NK-92 (cell line): ENCODE measurements around the gene LAIR1.
"Not testable (repeated sequence)": the region's sequence is repeated elsewhere in the genome, so short reads cannot be mapped to it uniquely, and the experiment has no call there.

Experiments used
- DNase-seq: peaks from one replicate; lab custom pipeline; 2025; ENCODE audit not compliant: unreplicated experiment; lab: John Stamatoyannopoulos, UW

Gene LAIR1

DNA sequence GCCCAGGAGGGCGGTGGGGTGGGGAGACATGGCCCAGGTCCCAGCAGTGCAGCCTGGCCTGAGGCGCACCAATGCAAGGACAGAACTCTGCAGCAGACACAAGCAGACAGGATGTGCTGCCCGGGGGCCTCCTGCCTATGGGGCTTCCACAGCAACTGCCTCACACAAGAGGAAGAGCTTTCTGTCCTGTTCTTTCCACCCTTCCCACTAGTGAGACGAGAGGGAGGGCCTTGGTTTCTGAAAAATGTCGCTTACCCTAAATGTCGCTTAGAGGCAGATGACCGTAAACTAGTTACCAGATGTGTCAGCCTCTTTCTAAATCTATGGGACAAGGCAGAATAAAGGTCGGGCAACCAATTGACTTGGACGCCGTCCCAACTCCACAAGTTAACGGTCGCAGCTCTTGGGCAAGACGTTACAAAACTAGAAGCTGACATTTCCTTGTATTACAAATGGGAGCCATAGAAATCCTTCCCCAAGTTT, at the start of gene LAIR1:
Gene LAIR1, minus strand, starts transcription at position 157 of the 483 bp plus-strand sequence. Its CDS starts 127 bp downstream, at position 30.
- no peak for DNase-seq

- DNase-seq, result no peak
Observed at GRCh38 chr19:54414156-54414555, 49.4 kb upstream of the LAIR1 start.

- DNase-seq, result no peak
Observed at GRCh38 chr19:54412877-54413276, 48.1 kb upstream of the LAIR1 start.

DNA sequence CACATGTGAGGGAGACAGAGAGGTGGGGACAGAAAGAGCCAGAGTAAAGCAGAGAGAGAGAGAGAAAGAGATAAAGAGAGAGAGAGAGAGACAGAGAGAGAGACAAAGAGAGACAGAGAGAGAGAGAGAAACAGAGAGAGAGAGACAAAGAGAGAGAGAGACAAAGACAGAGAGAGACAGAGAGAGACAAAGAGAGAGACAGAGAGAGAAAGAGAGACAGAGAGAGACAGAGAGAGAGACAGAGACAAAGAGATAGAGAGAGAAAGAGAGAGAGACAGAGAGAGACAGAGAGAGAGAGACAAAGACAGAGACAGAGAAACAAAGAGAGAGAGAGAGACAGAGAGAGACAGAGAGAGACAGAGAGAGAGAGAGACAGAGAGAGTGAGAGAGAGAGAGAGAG, 46.3 kb upstream of the LAIR1 start:
- no peak for DNase-seq

GRCh38 chr19:54408456-54409026, 43.8 kb upstream of the LAIR1 start:
- DNase-seq, result no peak

GRCh38 chr19:54407780-54408179, 43.0 kb upstream of the LAIR1 start:
- DNase-seq, result no peak

DNA sequence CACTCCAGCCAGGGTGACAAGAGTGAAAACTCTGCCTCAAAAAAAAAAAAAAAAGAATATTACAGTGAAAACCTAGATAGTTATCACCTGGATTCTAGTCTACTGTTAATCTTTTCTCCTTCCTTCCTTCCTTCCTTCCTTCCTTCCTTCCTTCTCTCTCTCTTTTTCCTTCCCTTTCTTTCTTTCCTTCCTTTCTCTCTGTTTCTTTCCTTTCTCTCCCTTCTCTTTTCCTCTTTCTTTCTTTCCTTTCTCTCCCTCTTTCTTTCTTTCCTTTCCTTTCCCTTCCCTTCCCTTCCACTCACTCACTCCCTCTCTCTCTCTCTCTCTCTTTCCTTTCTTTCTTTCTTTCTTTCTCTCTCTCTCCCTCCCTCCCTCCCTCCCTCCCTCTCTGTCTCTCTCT, 40.9 kb upstream of the LAIR1 start:
- no peak for DNase-seq

GRCh38 chr19:54403054-54403453, 38.3 kb upstream of the LAIR1 start:
- no peak for DNase-seq

- no peak for DNase-seq
Observed at GRCh38 chr19:54400913-54401312, 36.2 kb upstream of the LAIR1 start.

GRCh38 chr19:54399189-54399588, 34.5 kb upstream of the LAIR1 start:
- DNase-seq, result no peak

DNA sequence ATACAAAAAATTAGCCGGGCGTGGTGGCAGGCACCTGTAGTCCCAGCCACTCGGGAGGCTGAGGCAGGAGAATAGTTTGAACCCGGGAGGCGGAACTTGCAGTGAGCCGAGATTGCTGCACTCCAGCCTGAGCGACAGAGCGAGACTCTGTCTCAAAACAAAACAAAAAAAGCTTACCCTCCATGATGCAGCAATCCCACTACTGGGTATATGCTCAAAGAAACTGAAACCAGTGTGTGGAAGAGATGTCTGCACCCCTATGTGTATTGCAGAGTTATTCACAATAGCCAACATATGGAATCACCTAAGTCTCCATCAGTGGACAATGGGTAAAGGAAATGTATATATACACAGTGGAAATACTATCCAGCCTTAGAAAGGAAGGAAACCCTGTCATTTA, 31.0 kb upstream of the LAIR1 start:
- no peak for DNase-seq

DNA sequence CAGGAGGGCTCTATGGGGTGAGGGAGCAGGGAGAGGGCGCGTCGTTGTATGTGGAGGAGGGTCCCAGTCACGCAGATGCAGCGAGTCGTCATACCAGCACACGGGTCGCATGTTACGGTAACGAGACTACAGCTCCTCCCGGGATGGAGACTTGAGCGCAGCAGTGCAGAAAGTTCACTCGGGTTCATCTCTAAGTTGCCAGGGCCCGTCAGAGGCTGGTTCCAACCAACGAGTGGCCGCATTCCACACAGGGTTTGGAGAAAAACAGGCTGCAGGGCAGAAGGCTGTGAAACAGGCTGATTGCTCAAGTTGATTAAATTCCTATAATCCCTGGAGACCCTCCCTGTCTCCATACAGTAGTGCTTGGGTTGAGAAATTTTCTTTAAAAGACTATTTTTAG, 28.6 kb upstream of the LAIR1 start:
- DNase-seq, result no peak

GRCh38 chr19:54392105-54392504, 27.4 kb upstream of the LAIR1 start:
- DNase-seq, result no peak

- no peak for DNase-seq
Observed at GRCh38 chr19:54391589-54392061, 26.9 kb upstream of the LAIR1 start.

DNA sequence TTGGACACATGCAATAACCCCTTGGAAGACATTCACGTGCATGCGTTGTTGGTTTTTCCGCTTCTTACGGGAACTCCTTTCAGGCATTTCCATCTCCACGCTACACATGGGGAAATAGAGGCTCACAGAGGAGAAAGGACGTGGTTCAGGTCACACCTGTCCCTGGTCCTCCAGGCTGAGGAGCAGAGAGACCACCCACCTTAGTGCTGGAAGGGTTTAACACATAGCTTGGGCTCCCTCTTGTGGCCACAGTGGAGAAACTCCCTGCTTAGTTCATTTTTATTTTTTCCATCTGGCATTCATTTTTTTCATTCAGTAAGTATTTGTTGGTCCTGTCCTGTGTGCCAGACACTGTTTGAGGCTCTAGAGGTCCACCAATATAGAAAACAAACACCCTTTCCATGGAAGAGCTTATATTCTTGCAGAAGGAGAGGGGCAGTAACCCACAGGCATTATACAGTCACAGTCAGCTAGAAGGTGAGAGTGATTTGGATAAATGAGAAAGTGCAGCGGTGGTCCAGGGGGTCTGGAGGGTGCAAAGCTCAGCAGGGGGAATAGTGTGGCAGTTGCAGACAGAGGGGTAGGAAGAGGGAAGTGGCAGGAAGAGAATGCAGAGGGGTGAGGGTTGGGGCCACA, 26.3 kb upstream of the LAIR1 start:
- DNase-seq, result no peak

GRCh38 chr19:54389553-54389952, 24.8 kb upstream of the LAIR1 start:
- no peak for DNase-seq

- DNase-seq, result no peak
Observed at GRCh38 chr19:54388802-54389139, 24.0 kb upstream of the LAIR1 start.

DNA sequence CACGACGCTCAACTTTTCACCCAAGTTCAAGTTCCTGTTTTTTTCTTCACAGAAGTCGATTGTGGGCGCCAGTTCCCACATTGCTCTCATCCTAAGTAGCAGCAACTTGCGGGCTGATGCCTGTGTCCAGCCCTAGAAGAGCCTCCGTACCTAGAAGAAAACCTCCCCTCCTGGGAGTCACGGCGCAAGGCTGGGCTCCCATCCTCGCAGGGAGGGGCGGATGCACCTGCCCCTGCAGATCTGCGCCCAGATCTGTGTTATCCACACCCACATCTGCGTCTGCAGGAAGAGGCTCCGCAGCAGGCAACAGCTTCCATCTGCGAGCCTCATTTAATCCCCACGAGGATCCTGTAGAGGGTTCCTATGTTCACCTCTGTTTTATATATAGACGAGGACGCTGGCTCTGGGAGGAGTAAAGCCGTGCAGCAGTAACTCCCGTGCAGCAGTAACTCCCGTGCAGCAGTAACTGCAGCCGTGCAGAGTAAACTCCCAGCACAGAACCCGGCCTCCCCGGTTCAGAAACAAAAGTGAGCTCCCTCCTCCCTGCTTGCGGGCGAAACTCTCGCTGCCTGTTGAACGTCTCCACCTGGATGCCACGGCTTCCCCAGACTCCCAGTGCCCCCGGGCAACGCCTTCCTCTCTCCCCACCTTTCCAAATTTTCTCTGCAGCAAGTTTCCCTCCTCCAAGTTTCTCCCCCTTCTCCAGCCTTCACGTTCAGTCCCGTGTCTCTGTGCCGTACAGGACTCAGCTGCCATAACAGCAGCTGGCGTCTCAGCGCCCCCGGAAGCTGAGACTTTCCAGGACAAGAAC, 23.5 kb upstream of the LAIR1 start:
- DNase-seq, result no peak

GRCh38 chr19:54383330-54383729, 18.6 kb upstream of the LAIR1 start:
- DNase-seq, result no peak

GRCh38 chr19:54382041-54382440, 17.3 kb upstream of the LAIR1 start:
- not testable (repeated sequence) for DNase-seq

DNA sequence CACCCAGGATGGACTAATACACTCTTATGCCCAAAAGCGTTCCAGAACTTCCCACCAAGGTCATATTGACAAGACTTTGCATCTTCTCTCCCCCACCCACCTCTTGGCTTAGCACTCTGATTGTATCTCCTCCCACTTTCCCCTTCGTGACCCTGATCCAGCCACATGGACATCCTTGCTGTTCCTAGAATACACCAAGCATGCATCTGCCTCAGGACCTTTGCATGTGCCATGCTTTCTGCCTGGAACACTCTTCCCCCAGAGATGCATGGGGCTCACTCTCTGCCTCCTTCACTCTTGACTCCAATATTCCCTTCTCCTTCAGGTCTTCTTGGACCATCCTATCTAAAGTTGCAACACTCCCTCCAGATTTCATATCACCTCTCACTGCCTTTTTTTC, 16.2 kb upstream of the LAIR1 start:
- no peak for DNase-seq

DNA sequence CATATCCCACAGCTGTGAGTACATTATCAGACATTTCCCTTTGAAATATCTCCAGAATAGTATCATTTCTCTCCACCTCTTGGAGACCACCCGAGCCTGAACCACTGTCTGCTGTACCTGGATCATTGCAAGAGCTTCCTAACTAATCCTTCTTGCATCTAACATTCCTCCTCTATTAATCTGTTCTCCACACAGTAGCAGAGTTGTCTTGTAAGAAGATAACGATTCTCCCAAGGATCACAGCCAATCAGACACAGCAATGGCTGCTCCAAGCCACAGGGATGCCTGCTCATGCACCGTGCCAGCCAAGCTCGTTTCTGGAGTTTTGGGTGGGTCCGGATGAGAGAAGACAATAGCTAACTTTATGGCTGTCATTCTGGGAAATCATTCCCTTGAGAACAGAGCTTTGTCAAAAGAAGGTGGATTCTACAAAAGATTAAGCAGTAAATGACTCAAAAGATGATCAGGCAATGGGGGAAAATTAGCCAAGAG, 14.5 kb upstream of the LAIR1 start:
- no peak for DNase-seq
